H9 (cell line): Measurements from ENCODE around the gene KANK2. TPM values are rescaled to one million over a fixed set of nuclear protein-coding genes. Genes with fewer than 3 reads are reported as not detected.

Experiments
- DNase-seq: peaks from one replicate; pipeline ENCODE4 v3.0.0-alpha.2; 2017
- H2AFZ ChIP-seq: one replicate; pipeline ENCODE4 v1.6.1; 2013; ENCODE audit warnings: mild to moderate bottlenecking, low read length, control low read depth, moderate library complexity
- H2AK5ac ChIP-seq: 2 replicates; pipeline ENCODE4 v1.6.1; 2013; ENCODE audit warnings: low read length, control low read depth, mixed read lengths; ENCODE audit not compliant: insufficient read length
- H2BK120ac ChIP-seq: one replicate; pipeline ENCODE4 v1.6.1; 2013; ENCODE audit warnings: low read depth, mild to moderate bottlenecking, low read length, control low read depth, inconsistent platforms; ENCODE audit not compliant: poor library complexity, severe bottlenecking
- H2BK12ac ChIP-seq: 2 replicates; pipeline ENCODE4 v1.6.1; 2013; ENCODE audit warnings: low read length, control low read depth, mixed read lengths, low read depth; ENCODE audit not compliant: insufficient read length
- H2BK15ac ChIP-seq: 2 replicates; pipeline ENCODE4 v1.6.1; 2013; ENCODE audit warnings: low read depth, low read length, control low read depth
- H2BK20ac ChIP-seq: one replicate; pipeline ENCODE4 v1.6.1; 2013; ENCODE audit warnings: low read depth, mild to moderate bottlenecking, low read length, control low read depth, inconsistent platforms; ENCODE audit not compliant: poor library complexity, severe bottlenecking
- H2BK5ac ChIP-seq: 2 replicates; pipeline ENCODE4 v1.6.1; 2013; ENCODE audit warnings: low read length, control low read depth, mixed read lengths; ENCODE audit not compliant: insufficient read length
- H3K14ac ChIP-seq: 2 replicates; pipeline ENCODE4 v1.6.1; 2013; ENCODE audit warnings: low read length, control low read depth; ENCODE audit not compliant: insufficient read depth
- H3K18ac ChIP-seq: 2 replicates; pipeline ENCODE4 v1.6.1; 2013; ENCODE audit warnings: low read depth, mild to moderate bottlenecking, mixed read lengths, low read length, control low read depth; ENCODE audit not compliant: insufficient read length
- H3K23ac ChIP-seq: 2 replicates; pipeline ENCODE4 v1.6.1; 2013; ENCODE audit warnings: low read length, control low read depth, mixed read lengths, low read depth; ENCODE audit not compliant: insufficient read length
- H3K23me2 ChIP-seq: 2 replicates; pipeline ENCODE4 v1.6.1; 2013; ENCODE audit warnings: low read depth, mild to moderate bottlenecking, mixed read lengths, low read length, control low read depth; ENCODE audit not compliant: insufficient read length, poor library complexity, severe bottlenecking
- H3K27ac ChIP-seq: 2 replicates; pipeline ENCODE4 v1.5.1; 2013; ENCODE audit warnings: low read length, control low read depth, mixed read lengths, low read depth; ENCODE audit not compliant: insufficient read length
- H3K27me3 ChIP-seq: 2 replicates; pipeline ENCODE4 v1.6.1; 2013; ENCODE audit warnings: low read length, control low read depth, inconsistent platforms; ENCODE audit not compliant: insufficient read depth
- H3K4ac ChIP-seq: 2 replicates; pipeline ENCODE4 v1.6.1; 2013; ENCODE audit warnings: low read depth, mild to moderate bottlenecking, control low read depth, inconsistent platforms, low read length, moderate library complexity
- H3K4me1 ChIP-seq: 2 replicates; pipeline ENCODE4 v1.6.1; 2013; ENCODE audit warnings: low read length, control low read depth, inconsistent platforms; ENCODE audit not compliant: insufficient read depth
- H3K4me2 ChIP-seq: 2 replicates; pipeline ENCODE4 v1.6.1; 2013; ENCODE audit warnings: low read length, control low read depth, mixed read lengths; ENCODE audit not compliant: insufficient read length, insufficient read depth
- H3K56ac ChIP-seq: 2 replicates; pipeline ENCODE4 v1.6.1; 2013; ENCODE audit warnings: low read depth, mild to moderate bottlenecking, mixed read lengths, low read length, control low read depth; ENCODE audit not compliant: insufficient read length
- H3K79me1 ChIP-seq: 2 replicates; pipeline ENCODE4 v1.6.1; 2013; ENCODE audit warnings: low read depth, mild to moderate bottlenecking, moderate library complexity, low read length, control low read depth, inconsistent platforms; ENCODE audit not compliant: insufficient read depth, poor library complexity, severe bottlenecking
- H3K79me2 ChIP-seq: 2 replicates; pipeline ENCODE4 v1.6.1; 2013; ENCODE audit warnings: low read length, control low read depth, inconsistent platforms; ENCODE audit not compliant: insufficient read depth
- H3K9ac ChIP-seq: 2 replicates; pipeline ENCODE4 v1.6.1; 2013; ENCODE audit warnings: low read length, control low read depth, mixed read lengths; ENCODE audit not compliant: insufficient read length; ENCODE audit errors: extremely low read depth
- H3K9me3 ChIP-seq: one replicate; pipeline ENCODE4 v1.6.1; 2013; ENCODE audit warnings: low read depth, low read length, inconsistent platforms; ENCODE audit not compliant: control insufficient read depth
- H3T11ph ChIP-seq: one replicate; pipeline ENCODE4 v1.6.1; 2013; ENCODE audit warnings: mild to moderate bottlenecking, low read length, control low read depth, inconsistent platforms
- H4K20me1 ChIP-seq: one replicate; pipeline ENCODE4 v1.6.1; 2013; ENCODE audit not compliant: control insufficient read depth, insufficient read length, insufficient read depth
- H4K5ac ChIP-seq: 2 replicates; pipeline ENCODE4 v1.6.1; 2013; ENCODE audit warnings: low read depth, mild to moderate bottlenecking, mixed read lengths, low read length, control low read depth; ENCODE audit not compliant: insufficient read length
- H4K8ac ChIP-seq: replicated peaks from 2 replicates; pipeline ENCODE4 v1.6.1; 2013; ENCODE audit warnings: low read length, control low read depth, mixed read lengths, low read depth; ENCODE audit not compliant: insufficient read length
- H4K91ac ChIP-seq: 2 replicates; pipeline ENCODE4 v1.6.1; 2013; ENCODE audit warnings: low read depth, mild to moderate bottlenecking, moderate library complexity, mixed read lengths, low read length, control low read depth; ENCODE audit not compliant: insufficient read length
- H3K27ac Mint-ChIP-seq, 3 experiments: 2 replicates in 2 of 3; 3 replicates in 1 of 3; pipeline ENCODE4 v1.8.0; 2020 to 2021; ENCODE audit warnings: mixed read lengths in 3 of 3, mild to moderate bottlenecking in 1 of 3, moderate library complexity in 1 of 3
- H3K27me3 Mint-ChIP-seq: 2 replicates; pipeline ENCODE4 v1.8.0; 2021; ENCODE audit warnings: low read depth, mild to moderate bottlenecking, moderate library complexity, mixed read lengths
- H3K36me3 Mint-ChIP-seq, 3 experiments: 2 replicates in 2 of 3; 3 replicates in 1 of 3; pipeline ENCODE4 v1.8.0; 2020 to 2021; ENCODE audit warnings: low read depth in 3 of 3, mixed read lengths in 3 of 3; ENCODE audit not compliant: insufficient read depth in 1 of 3
- H3K4me1 Mint-ChIP-seq, 2 experiments: 2 replicates each; pipeline ENCODE4 v1.8.0; 2020; ENCODE audit warnings: mixed read lengths in 2 of 2
- H3K4me3 Mint-ChIP-seq, 2 experiments: 2 replicates in 1 of 2; 3 replicates in 1 of 2; pipeline ENCODE4 v1.8.0; 2020 to 2021; ENCODE audit warnings: mild to moderate bottlenecking in 2 of 2, mixed read lengths in 2 of 2, moderate library complexity in 1 of 2
- H3K9me3 Mint-ChIP-seq, 2 experiments: 2 replicates in 1 of 2; 3 replicates in 1 of 2; pipeline ENCODE4 v1.8.0; 2020; ENCODE audit warnings: mild to moderate bottlenecking in 2 of 2, mixed read lengths in 2 of 2, moderate library complexity in 1 of 2
- WGBS: extraction: QIAGEN DNeasy Blood & Tissue Kit; methylation state at CpG from one replicate; pipeline ENCODE4 v1.1.7; 2013; ENCODE audit warnings: missing lambda C conversion rate, low lambda C conversion rate, mixed read lengths; ENCODE audit not compliant: insufficient read length; ENCODE audit errors: extremely low coverage; 5-methylcytosine and 5-hydroxymethylcytosine counted together
- total RNA-seq: library from RNA; stranded (reverse); gene quantifications from 2 replicates; pipeline ENCODE4 v1.2.1, GENCODE V29; 2021
- TF ChIP-seq, protein P1 (sequence below): fragments of 200-600 bp; sonication (generic); conservative IDR thresholded peaks from 3 replicates; pipeline ENCODE4 v1.8.0; 2021; ENCODE audit warnings: antibody characterized with exemption, mild to moderate bottlenecking

Gene KANK2
- total RNA-seq, 1 experiment from 2014 or later, result 42.0 TPM

GRCh38 chr19:11127905-11128304 is 69.4 kb downstream of the KANK2 start:
- Histone ChIP-seq H3K27ac (no peak overlapping the region), H2BK20ac (no peak overlapping the region), H3K23ac (no peak overlapping the region), H2BK120ac (no peak overlapping the region), H3K9me3 (no peaks in the 10 kb centered on the region), H2BK15ac (no peak overlapping the region), H3K4me2 (no peak overlapping the region), H2AFZ (no peak overlapping the region), H3K18ac (no peak overlapping the region), H3K4me1 (no peaks in the 10 kb centered on the region), H4K5ac (no peak overlapping the region), H3K23me2 (no peaks in the 10 kb centered on the region), H3K4ac (no peak overlapping the region), H2BK12ac (no peak overlapping the region), H3K14ac (no peak overlapping the region; the same call in 1 of the 2 replicates), H3K79me1 (peaks cover 3% of the 10 kb centered on the region), H2AK5ac (no peak overlapping the region), H4K20me1 (peaks cover 5% of the 10 kb centered on the region), H4K91ac (no peak overlapping the region), H2BK5ac (no peak overlapping the region), H3K79me2 (no peaks in the 10 kb centered on the region), H4K8ac (peak overlapping the region; percentile 3), H3K56ac (no peak overlapping the region), H3K27me3 (no peaks in the 10 kb centered on the region), H3T11ph (no peak overlapping the region), H3K9ac (no peak overlapping the region)
- H3K27me3 Mint-ChIP-seq, result no peaks in the 10 kb centered on the region
- TF ChIP-seq, protein P1, sequence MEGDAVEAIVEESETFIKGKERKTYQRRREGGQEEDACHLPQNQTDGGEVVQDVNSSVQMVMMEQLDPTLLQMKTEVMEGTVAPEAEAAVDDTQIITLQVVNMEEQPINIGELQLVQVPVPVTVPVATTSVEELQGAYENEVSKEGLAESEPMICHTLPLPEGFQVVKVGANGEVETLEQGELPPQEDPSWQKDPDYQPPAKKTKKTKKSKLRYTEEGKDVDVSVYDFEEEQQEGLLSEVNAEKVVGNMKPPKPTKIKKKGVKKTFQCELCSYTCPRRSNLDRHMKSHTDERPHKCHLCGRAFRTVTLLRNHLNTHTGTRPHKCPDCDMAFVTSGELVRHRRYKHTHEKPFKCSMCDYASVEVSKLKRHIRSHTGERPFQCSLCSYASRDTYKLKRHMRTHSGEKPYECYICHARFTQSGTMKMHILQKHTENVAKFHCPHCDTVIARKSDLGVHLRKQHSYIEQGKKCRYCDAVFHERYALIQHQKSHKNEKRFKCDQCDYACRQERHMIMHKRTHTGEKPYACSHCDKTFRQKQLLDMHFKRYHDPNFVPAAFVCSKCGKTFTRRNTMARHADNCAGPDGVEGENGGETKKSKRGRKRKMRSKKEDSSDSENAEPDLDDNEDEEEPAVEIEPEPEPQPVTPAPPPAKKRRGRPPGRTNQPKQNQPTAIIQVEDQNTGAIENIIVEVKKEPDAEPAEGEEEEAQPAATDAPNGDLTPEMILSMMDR, result no peak
- no CpG with 5 or more reads among the region's 15 CpGs for WGBS
- no peaks in the 10 kb centered on the region for H3K9me3 Mint-ChIP-seq
- DNase-seq, result no peak
- no peak overlapping the region; a peak in 1 of 5 replicates for H3K4me3 Mint-ChIP-seq
- no peaks in the 10 kb centered on the region for H3K4me1 Mint-ChIP-seq
- H3K36me3 Mint-ChIP-seq, result peaks cover 60 to 91% (median 81%) of the 10 kb centered on the region in 3 experiments
- H3K27ac Mint-ChIP-seq, result peak overlapping the region in 1 of 3 experiments; percentile 83; a peak in 4 of 7 replicates
